Measurements from ENCODE around the gene ACBD3.

The ACBD3 gene

DNA sequence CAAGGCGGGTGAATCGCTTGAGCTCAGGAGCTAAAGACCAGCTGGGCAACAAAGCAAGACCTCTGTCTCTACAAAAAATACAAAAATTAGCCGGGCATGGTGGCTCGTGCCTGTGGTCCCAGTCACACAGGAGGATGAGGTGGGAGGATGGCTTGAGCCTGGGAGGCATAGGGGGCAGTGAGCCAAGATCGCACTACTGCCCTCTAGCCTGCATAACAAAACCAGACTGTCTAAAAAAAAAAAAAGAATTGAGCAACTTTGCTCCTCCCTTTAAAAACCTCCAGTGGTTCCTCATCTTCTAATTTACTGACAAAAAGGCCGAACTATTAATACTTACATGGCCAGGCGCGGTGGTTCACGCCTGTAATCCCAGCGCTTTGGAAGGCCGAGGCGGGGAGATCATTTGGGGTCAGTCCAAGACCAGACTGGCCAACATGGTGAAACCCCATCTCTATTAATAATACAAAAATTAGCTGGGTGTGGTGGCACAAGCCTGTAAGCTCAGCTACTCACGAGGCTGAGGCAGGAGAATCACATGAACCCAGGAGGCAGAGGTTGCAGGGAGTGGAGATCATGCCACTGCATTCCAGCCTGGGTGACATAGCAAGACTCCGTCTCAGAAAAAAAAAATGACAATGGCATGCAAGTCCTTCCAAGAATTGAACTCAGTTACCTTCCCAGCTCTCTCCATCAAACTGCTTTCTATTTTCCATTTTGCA, 4.4 kb downstream of the ACBD3 start:
- H3K4me3 ChIP-seq (ENCODE audit: low read depth, low read length), result no peak overlapping the region
- TF ChIP-seq, protein P1, sequence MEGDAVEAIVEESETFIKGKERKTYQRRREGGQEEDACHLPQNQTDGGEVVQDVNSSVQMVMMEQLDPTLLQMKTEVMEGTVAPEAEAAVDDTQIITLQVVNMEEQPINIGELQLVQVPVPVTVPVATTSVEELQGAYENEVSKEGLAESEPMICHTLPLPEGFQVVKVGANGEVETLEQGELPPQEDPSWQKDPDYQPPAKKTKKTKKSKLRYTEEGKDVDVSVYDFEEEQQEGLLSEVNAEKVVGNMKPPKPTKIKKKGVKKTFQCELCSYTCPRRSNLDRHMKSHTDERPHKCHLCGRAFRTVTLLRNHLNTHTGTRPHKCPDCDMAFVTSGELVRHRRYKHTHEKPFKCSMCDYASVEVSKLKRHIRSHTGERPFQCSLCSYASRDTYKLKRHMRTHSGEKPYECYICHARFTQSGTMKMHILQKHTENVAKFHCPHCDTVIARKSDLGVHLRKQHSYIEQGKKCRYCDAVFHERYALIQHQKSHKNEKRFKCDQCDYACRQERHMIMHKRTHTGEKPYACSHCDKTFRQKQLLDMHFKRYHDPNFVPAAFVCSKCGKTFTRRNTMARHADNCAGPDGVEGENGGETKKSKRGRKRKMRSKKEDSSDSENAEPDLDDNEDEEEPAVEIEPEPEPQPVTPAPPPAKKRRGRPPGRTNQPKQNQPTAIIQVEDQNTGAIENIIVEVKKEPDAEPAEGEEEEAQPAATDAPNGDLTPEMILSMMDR (IDR thresholded peaks at IDR 0.05; ENCODE audit: low read depth, low read length), result peak; percentile 27; the same call in 1 of the 2 replicates

DNA sequence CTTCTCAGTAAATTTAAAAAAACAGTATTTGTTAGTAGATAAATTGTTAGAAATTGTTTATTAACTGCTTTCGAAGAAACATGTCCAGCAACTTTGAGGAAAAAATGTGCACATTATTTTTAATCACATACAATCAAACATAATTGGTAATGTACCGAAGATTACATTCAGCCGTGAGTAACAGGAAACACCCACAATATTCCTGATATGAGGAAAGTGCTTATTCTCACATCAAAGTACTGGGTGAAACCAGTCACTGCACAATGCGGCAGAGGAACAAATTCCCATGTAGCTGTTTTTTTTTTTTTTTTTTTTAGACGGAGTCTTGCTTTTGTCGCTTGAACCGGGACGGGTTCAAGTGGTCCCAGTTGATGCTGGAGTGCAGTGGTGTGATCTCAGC, 9.7 kb downstream of the ACBD3 start:
- TF ChIP-seq, protein P1 (IDR thresholded peaks at IDR 0.05; ENCODE audit: low read depth, low read length), result no peak
- H3K4me3 ChIP-seq (ENCODE audit: low read depth, low read length), result no peak overlapping the region

DNA sequence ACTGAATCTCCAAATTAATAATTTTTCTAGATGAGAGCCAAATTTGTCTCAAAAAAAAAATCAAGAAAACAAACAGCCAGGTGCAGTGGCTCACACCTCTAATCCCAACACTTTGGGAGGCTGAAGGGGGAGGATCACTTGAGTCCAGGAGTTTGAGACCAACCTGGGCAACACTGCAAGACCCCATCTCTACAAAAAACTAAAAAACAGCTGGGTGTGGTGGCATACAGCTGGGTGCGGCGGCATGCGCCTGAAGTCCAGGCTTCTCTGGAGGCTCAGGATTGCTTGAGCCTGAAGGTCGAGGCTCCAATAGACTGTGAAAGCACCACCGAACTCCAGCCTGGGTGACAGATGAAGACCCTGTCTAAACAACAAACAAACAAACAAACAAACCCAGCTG, 14.0 kb downstream of the ACBD3 start:
- TF ChIP-seq, protein P1 (IDR thresholded peaks at IDR 0.05; ENCODE audit: low read depth, low read length), result no peak
- H3K4me3 ChIP-seq (ENCODE audit: low read depth, low read length), result no peak overlapping the region

DNA sequence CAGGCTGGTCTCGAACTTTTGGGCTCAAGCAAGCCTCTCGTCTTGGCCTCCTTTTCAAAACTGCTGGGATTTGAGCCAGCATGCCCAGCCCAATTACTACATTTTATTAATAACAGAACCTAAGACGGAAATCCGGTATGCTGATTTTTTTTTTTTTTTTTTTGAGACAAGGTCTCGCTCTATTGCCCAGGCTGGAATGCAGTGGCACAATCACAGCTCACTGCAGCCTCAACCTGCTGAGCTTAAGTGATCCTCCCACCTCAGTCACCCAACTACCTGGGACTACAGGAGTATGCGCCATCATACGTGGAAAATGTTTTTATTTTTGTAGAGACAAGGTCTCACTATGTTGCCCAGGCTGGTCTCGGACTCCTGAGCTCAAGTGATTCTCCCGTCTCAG, 20.2 kb downstream of the ACBD3 start:
- no peak overlapping the region for H3K4me3 ChIP-seq (ENCODE audit: low read depth, low read length)
- TF ChIP-seq, protein P1 (IDR thresholded peaks at IDR 0.05; ENCODE audit: low read depth, low read length), result no peak

DNA sequence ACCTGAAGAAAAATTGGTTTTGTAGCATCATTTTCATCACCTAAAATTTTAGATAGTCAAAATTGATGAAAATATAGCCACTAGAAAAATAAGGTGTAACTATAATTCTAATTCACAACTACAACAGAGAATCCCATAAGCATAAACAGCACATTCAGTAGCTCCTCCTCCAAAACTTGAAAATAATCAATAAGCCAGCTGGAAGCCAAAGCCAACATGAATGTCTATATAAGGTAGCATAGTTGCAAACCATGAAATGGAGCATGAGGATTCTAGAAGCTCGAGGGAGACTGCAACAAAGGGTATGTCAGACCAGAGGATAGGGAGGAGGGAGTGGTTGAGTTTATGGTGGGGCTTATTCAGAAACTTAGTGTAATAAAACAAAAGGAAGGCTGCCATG, 22.4 kb downstream of the ACBD3 start:
- no peak overlapping the region for H3K4me3 ChIP-seq (ENCODE audit: low read depth, low read length)
- TF ChIP-seq, protein P1 (IDR thresholded peaks at IDR 0.05; ENCODE audit: low read depth, low read length), result no peak

DNA sequence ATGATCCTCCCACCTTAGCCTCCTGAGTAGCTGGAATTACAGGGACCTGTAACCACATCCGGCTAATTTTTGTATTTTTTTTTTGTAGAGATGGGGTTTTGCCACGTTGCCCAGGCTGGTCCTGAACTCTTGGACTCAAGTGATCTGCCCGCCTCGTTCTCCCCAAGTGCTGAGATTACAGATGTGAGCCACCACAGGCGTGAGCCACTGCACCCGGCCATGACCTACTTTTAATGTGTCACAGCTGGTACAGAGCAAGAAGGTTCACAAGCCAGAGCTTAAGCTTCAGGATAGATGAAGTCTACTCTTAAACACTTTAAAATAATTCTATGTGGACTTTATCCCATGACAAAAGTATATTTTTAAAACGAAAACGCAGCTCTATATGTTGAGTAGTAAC, 23.6 kb downstream of the ACBD3 start:
- no peak overlapping the region for H3K4me3 ChIP-seq (ENCODE audit: low read depth, low read length)
- TF ChIP-seq, protein P1 (IDR thresholded peaks at IDR 0.05; ENCODE audit: low read depth, low read length), result no peak

DNA sequence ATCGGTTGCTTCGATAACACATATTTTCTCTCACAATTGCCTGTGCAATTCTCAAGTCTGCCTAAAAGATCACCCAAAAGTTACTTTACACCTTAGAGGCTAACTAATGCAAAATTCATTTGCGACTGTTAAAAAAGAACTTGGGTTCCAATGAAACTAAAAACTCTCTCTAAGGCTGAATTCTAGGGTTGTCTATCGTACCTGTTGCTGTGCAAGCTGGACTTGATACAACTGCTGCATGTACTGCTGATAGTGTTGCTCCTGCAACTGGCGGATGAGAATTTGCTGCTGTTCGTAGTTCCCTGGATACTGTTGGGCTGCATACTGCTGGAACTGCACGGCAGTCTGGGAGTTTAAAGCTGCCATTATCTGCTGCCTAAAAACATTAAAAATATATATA, 27.6 kb downstream of the ACBD3 start:
- TF ChIP-seq, protein P1 (IDR thresholded peaks at IDR 0.05; ENCODE audit: low read depth, low read length), result no peak
- no peak overlapping the region for H3K4me3 ChIP-seq (ENCODE audit: low read depth, low read length)
